Adrenal gland (tissue), 12 donors: ENCODE measurements around the gene PLA2R1. TPM values are rescaled to one million over a fixed set of nuclear protein-coding genes. Genes with fewer than 3 reads are reported as not detected.

Experiments used
- DNase-seq, 7 donors: peaks; one replicate each; pipeline ENCODE4 v3.0.0-alpha.2; 2019 to 2020
- H3K27ac ChIP-seq, 5 donors: fragments of 200-600 bp; sonication (generic) in 4 of 5; 1 replicate in 3 of 5; 2 replicates in 2 of 5; pipeline versions ENCODE4 v1.5.1 to v1.8.0; 2016 to 2020; ENCODE audit warnings: mild to moderate bottlenecking in 1 of 5
- H3K27me3 ChIP-seq: fragments of 200-600 bp; 2 replicates; pipeline ENCODE4 v1.8.0; 2021
- H3K36me3 ChIP-seq, 2 donors: fragments of 200-600 bp; replicated peaks in 1 of 2; 1 replicate in 1 of 2; 2 replicates in 1 of 2; pipeline versions ENCODE4 v1.5.1 to v1.8.0; 2018 to 2022
- H3K4me1 ChIP-seq, 2 donors: fragments of 200-600 bp; replicated peaks in 1 of 2; 1 replicate in 1 of 2; 2 replicates in 1 of 2; pipeline versions ENCODE4 v1.5.1 to v1.8.0; 2018 to 2021
- H3K4me3 ChIP-seq, 4 donors: fragments of 200-600 bp; sonication (generic) in 3 of 4; one replicate each; pipeline ENCODE4 v1.5.1; 2016 to 2018
- H3K9me3 ChIP-seq, 3 donors: fragments of 200-600 bp; sonication (generic) in 1 of 3; replicated peaks in 1 of 3; 1 replicate in 2 of 3; 2 replicates in 1 of 3; pipeline versions ENCODE4 v1.5.1 to v1.8.0; 2016 to 2021
- CTCF ChIP-seq, 6 experiments: fragments of 450-650 bp in 4 of 6; fragments of 200-600 bp in 2 of 6; sonication (generic) in 1 of 6; IDR thresholded peaks; 1 replicate in 5 of 6; 2 replicates in 1 of 6; pipeline versions ENCODE4 v1.5.1 to v1.8.0; 2016 to 2021; ENCODE audit warnings: antibody characterized with exemption in 6 of 6, mild to moderate bottlenecking in 2 of 6, moderate library complexity in 1 of 6
- POLR2A ChIP-seq, 2 donors: fragments of 450-650 bp; IDR thresholded peaks; one replicate each; pipeline ENCODE4 v1.6.1; 2017; ENCODE audit warnings: antibody characterized with exemption in 2 of 2, mild to moderate bottlenecking in 2 of 2, moderate library complexity in 1 of 2
- WGBS, 4 donors: extraction: QIAGEN DNeasy Blood & Tissue Kit in 2 of 4; methylation state at CpG; one replicate each; pipeline versions ENCODE4 v1.1.5 to v1.1.7; 2013 to 2017; 5-methylcytosine and 5-hydroxymethylcytosine counted together
- intact Hi-C, 2 donors: fragments of 100-400 bp; cut with DNase I; formaldehyde crosslinking; loops; one replicate each; pipeline versions ENCODE4 v1.14.1 to v1.15.0; 2022 to 2023
- polyA plus RNA-seq, 3 donors: library from polyadenylated mRNA; stranded (reverse); fragments of 200-250 nt in 2 of 3; fragments of 350-450 nt in 1 of 3; fragmentation: Illumina TruSeq in 1 of 3; extraction: RNeasy Lipid Tissue Mini Kit (QIAGEN cat#74804) in 1 of 3; gene quantifications; one replicate each; pipeline ENCODE4 v1.2.3, GENCODE V29; 2013 to 2014
- total RNA-seq, 9 donors: library from RNA; depleted of rRNA in 4 of 9; stranded (reverse); fragments of >200 nt in 4 of 9; fragments of 120-200 nt in 1 of 9; fragmentation: NEBNext Ultra II Directional in 1 of 9; extraction: Animal tissue kit (Norgen Biotek cat#: 25700) in 1 of 9; gene quantifications; one replicate each; pipeline versions ENCODE4 v1.1.0 to v1.2.4, GENCODE V29; 2013 to 2023
- donor health status: healthy with polysubstance abuse.
- donor health status: Bipolar disorder and iron deficiency.
- donor health status: DM: yes; HTN: yes; CAD: no.
- donor health status: DM: no; HTN: no; CAD: no.
- donor health status: DM: no; HTN: no; CAD: no.
- donor health status: DM: yes; HTN: yes; CAD: no.

The PLA2R1 gene
- total and polyA plus RNA-seq, 12 donors, result 2.9 to 11.6 (median 7.1) TPM

GRCh38 chr2:159882130-159882745 lies 180.2 kb downstream of the PLA2R1 start:
- H3K9me3 ChIP-seq, result no peaks in the 10 kb centered on the region
- H3K36me3 ChIP-seq, result no peaks in the 10 kb centered on the region
- DNase-seq, result no peak
- no peak overlapping the region for H3K4me3 ChIP-seq
- TF ChIP-seq CTCF (IDR thresholded peaks at IDR 0.05), result no peak
- no peak for TF ChIP-seq POLR2A (IDR thresholded peaks at IDR 0.05)
- no peaks in the 10 kb centered on the region for H3K4me1 ChIP-seq
- no peaks in the 10 kb centered on the region for H3K27me3 ChIP-seq
- intact Hi-C loops, result no loop called here
- H3K27ac ChIP-seq, result no peak overlapping the region
- WGBS, 4 donors, result 86 to 88% (median 86%) methylated on average over 5 of the region's 5 CpGs

Other genes with a start within 250 kb of the PLA2R1 start
- gene LY75, start 157.9 kb downstream of the PLA2R1 start, total RNA-seq, result 1 to 10 TPM; 1.6 to 7.9 (median 4.5) TPM
- 1 to 10 TPM in 1 of 3 donors, under 1 TPM in 2; 0.57 to 3.7 (median 0.80) TPM for gene LY75, start 157.9 kb downstream of the PLA2R1 start, polyA plus RNA-seq
- under 1 TPM in 2 of 9 donors, not detected in 7; 0.18 to 0.53 TPM for gene ITGB6, start 137.7 kb upstream of the PLA2R1 start, total RNA-seq
- under 1 TPM in 1 of 3 donors, not detected in 2; 0.08 TPM for gene ITGB6, start 137.7 kb upstream of the PLA2R1 start, polyA plus RNA-seq